Ramos (cell line): ENCODE results near the gene SYNGAP1.
"Not testable (repeated sequence)": the region's sequence is repeated elsewhere in the genome, so short reads cannot be mapped to it uniquely, and the experiment has no call there.

Experiments used
- in situ Hi-C: fragments of 300-500 bp; cut with MboI; formaldehyde crosslinking; loops from one replicate; pipeline ENCODE4 v1.14.3; 2022; ENCODE audit warnings: low sequenced_read_pairs; ENCODE audit not compliant: unreplicated experiment

SYNGAP1 gene

GRCh38 chr6:33399881-33400280 lies 20.0 kb upstream of the SYNGAP1 start:
- in situ Hi-C loops = not testable (repeated sequence)

GRCh38 chr6:33404884-33405283 lies 15.0 kb upstream of the SYNGAP1 start:
- in situ Hi-C loops = no loop called here

- in situ Hi-C loops = no loop called here
Observed at GRCh38 chr6:33405386-33405940, 14.4 kb upstream of the SYNGAP1 start.

GRCh38 chr6:33406126-33406525 lies 13.7 kb upstream of the SYNGAP1 start:
- in situ Hi-C loops = no loop called here

GRCh38 chr6:33407132-33407718 lies 12.6 kb upstream of the SYNGAP1 start:
- in situ Hi-C loops = no loop called here

- in situ Hi-C loops = no loop called here
Observed at GRCh38 chr6:33410050-33410710, 9.7 kb upstream of the SYNGAP1 start.

- in situ Hi-C loops = no loop called here
Observed at GRCh38 chr6:33410711-33411631, 8.9 kb upstream of the SYNGAP1 start, which contains the start of gene PHF1. PHF1 (plus strand) TSS chr6:33411014; CDS start chr6:33412264, 1,250 bp downstream.

GRCh38 chr6:33411632-33412005 lies 8.2 kb upstream of the SYNGAP1 start:
- in situ Hi-C loops = no loop called here

GRCh38 chr6:33412140-33413009 lies 7.5 kb upstream of the SYNGAP1 start:
- in situ Hi-C loops = no loop called here

- in situ Hi-C loops = no loop called here
Observed at GRCh38 chr6:33413241-33414120, 6.4 kb upstream of the SYNGAP1 start.

GRCh38 chr6:33414592-33415271 lies 5.1 kb upstream of the SYNGAP1 start:
- in situ Hi-C loops = no loop called here

GRCh38 chr6:33415831-33416230 lies 4.0 kb upstream of the SYNGAP1 start:
- in situ Hi-C loops = no loop called here

GRCh38 chr6:33416386-33417127 lies 3.3 kb upstream of the SYNGAP1 start:
- in situ Hi-C loops = no loop called here

GRCh38 chr6:33417128-33417902 lies 2.5 kb upstream of the SYNGAP1 start:
- in situ Hi-C loops = no loop called here

- in situ Hi-C loops = no loop called here
Observed at GRCh38 chr6:33417903-33418689, 1.8 kb upstream of the SYNGAP1 start, which contains the start of gene CUTA. CUTA (minus strand) TSS chr6:33418107; CDS start chr6:33418000, 107 bp downstream.

- in situ Hi-C loops = no loop called here
Observed at GRCh38 chr6:33418690-33419291, 1.1 kb upstream of the SYNGAP1 start.
